GM12892 (cell line): Measurements from ENCODE around the gene ST7L.
A peak's percentile ranks its signal among the peaks of the same experiment; 100 is the strongest.
"Not testable (repeated sequence)": the region's sequence is repeated elsewhere in the genome, so short reads cannot be mapped to it uniquely, and the experiment has no call there.

Experiments
- DNase-seq: peaks from one replicate; pipeline ENCODE4 v3.0.0; 2011; ENCODE audit not compliant: insufficient read length
- FAIRE-seq: peaks from 2 replicates; lab custom pipeline; 2011; peaks lifted over from hg19 to GRCh38; lab: Jason Lieb, UNC
- POLR2A ChIP-seq: IDR thresholded peaks from 2 replicates; pipeline ENCODE4 v1.6.1; 2011; ENCODE audit warnings: low read depth, low read length, control low read depth
- POLR2AphosphoS5 ChIP-seq: IDR thresholded peaks from 2 replicates; pipeline ENCODE4 v1.6.1; 2011; ENCODE audit warnings: low read depth, low read length, control low read depth
- TAF1 ChIP-seq: IDR thresholded peaks from 2 replicates; pipeline ENCODE4 v1.6.1; 2011; ENCODE audit warnings: low read depth, mild to moderate bottlenecking, control low read depth, low read length, borderline replicate concordance

The ST7L gene

GRCh38 chr1:112634367-112634766, 15.4 kb upstream of the ST7L start:
- no peak for DNase-seq
- TF ChIP-seq POLR2AphosphoS5 (no peak), POLR2A (no peak)
- FAIRE-seq = no peak

DNA sequence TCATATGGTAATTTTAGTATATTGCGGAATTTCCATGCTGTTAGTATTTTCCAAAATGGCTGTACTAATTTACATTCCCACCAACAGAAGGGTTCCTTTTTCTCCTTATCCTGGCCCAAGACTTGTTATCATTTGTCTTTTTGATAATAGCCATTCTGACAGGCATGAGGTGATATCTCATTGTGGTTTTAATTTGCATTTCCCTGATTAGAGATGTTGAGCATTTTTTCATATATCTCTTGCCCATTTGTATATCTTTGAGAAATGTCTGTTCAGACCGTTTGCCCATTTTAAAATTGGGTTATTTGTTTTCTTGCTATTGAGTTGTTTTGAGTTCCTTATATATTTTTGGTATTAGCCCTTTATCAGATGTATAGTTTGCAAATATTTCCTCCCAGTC, 14.7 kb upstream of the ST7L start:
- TF ChIP-seq POLR2A (no peak), TAF1 (no peak), POLR2AphosphoS5 (no peak)
- DNase-seq = no peak
- no peak for FAIRE-seq

DNA sequence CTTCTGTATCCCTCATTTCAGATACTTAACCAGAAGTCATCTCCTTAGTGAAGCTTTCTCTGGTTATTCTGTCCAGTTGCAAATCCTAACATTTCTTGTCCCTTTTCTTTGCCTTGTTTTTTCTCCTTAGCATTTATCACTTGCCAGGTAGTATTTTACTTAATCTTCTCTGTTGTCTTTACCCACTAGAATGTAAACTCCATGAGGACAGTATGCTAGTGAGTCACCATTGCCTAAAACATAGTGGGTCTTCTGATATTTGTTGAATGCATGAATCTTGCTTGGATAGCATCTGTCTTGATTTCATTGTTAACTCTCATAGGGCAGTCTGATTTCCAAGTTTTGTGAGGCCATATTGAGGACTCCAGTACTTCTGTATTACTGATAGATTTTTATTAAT, 10.3 kb upstream of the ST7L start:
- FAIRE-seq (no peak), DNase-seq (no peak)
- TF ChIP-seq POLR2AphosphoS5 (no peak), TAF1 (no peak), POLR2A (no peak)

- TF ChIP-seq TAF1 (no peak), POLR2A (no peak), POLR2AphosphoS5 (no peak)
- DNase-seq (no peak), FAIRE-seq (peak; percentile 17)
These were observed 9.6 kb upstream of the ST7L start for GRCh38 chr1:112628516-112628915.

DNA sequence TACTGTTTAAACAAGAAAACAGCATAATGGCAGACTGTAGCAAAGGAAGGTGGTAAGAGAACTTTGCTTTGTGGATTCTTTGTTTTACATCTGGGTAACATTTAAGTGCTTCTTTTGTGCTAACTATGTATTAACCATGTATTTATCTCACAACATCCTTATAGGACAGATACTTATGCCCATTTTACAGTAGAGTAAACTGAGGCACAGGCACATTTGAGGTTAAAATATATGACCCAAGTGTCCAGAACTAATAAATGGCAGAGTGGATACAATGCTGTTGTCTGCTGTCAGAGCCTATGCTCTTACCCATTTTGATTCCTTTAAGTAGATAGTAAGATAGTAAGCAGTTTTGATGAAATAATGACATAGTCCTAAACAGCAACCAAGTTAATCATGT, 7.9 kb upstream of the ST7L start:
- FAIRE-seq = no peak
- TF ChIP-seq TAF1 (no peak), POLR2A (no peak), POLR2AphosphoS5 (no peak)
- no peak for DNase-seq

DNA sequence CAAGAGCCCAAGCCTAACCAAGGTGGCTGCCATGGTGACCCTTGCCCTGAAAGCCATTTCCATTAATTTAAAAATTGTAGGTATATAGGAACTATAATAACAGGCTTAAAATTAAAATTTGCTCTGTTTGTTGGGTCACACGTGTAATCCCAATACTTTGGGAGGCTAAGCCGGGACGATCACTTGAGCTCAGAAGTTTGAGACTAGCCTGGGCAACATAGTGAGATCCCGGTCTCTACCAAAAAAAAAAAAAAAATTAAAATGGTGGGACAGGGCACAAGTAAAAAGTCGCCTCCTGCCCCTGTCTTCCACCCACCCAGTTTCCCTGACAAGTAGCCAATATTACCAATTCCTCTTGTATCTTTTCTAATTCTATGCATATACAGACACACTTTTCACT, 7.3 kb upstream of the ST7L start:
- TF ChIP-seq POLR2A = no peak
- no peak for TF ChIP-seq TAF1
- no peak for TF ChIP-seq POLR2AphosphoS5
- FAIRE-seq (no peak), DNase-seq (no peak)

GRCh38 chr1:112625696-112626095, 6.8 kb upstream of the ST7L start:
- FAIRE-seq = peak; percentile 9
- DNase-seq = no peak
- TF ChIP-seq POLR2A (no peak), POLR2AphosphoS5 (no peak)

DNA sequence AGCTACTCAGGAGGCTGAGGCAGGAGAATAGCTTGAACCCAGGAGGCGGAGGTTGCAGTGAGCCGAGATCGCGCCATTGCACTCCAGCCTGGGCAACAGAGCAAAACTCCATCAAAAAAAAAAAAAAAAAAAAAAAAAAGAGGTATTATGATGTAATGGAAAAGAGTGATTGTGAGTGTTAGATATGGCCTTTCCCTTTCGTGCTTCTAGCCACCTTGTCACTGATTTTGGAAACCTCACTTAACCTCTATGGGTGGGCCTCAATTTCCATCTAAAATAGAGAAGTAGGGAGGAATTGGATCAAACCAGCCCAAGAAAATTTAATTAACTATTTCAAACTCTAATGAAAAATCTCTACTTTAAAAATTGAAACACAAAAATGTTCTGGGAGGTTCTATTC, 5.6 kb upstream of the ST7L start:
- not testable (repeated sequence) for DNase-seq, FAIRE-seq

- TF ChIP-seq TAF1 (no peak), POLR2A (no peak), POLR2AphosphoS5 (no peak)
- no peak for DNase-seq
- no peak for FAIRE-seq
These were observed 1.4 kb upstream of the ST7L start for GRCh38 chr1:112620377-112620695.

DNA sequence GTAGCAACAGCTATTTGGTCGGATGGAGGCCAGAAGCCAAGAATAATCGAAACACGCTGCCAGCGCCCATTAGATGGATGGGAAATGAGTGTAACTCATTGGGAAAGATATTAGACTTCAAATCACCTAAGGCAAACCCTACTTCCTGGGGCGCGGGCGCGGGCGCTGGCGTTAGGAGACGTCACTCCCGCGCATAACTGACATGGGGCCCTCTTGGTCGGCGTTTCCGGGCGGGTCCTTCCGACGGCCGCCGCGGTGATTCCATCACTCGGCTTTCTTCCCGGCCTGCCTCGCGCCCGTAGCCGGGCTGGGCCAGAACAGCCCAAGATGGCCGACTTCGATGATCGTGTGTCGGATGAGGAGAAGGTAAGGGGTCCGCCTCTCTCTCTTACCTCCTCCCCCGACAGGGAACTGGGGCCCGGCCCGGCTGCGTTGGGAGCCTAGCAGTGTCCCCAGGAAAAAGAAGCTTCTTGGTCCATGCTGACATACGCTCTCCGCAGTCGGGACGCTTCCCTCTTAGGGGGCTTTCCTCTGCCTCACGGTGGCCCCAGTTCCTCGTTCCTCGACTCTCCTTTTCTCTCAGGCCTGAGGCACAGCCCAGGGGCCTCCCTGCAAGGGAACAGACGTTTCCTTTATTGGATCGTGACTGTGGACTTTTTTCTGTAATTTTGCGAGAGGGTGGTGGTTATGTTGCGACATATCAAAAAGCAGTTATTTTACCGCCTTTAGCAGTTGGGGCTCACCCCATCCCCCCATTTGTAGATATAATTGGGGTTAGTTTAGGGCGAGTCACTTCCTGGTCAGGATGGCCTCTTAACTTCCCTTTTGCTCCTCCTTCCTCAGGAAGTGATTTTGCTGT, 806 bp upstream of the ST7L start, which contains the start of gene CAPZA1:
TSS of gene CAPZA1 (plus strand) at position 315 of the 859 bp plus-strand sequence. CDS start at position 328, 13 bp downstream.
- peak; percentile 69 for DNase-seq
- FAIRE-seq = peak; percentile 81
- peak; percentile 94 for TF ChIP-seq POLR2A
- peak; percentile 98 for TF ChIP-seq TAF1
- TF ChIP-seq POLR2AphosphoS5 = peak; percentile 81; the same call in 1 of the 2 replicates

DNA sequence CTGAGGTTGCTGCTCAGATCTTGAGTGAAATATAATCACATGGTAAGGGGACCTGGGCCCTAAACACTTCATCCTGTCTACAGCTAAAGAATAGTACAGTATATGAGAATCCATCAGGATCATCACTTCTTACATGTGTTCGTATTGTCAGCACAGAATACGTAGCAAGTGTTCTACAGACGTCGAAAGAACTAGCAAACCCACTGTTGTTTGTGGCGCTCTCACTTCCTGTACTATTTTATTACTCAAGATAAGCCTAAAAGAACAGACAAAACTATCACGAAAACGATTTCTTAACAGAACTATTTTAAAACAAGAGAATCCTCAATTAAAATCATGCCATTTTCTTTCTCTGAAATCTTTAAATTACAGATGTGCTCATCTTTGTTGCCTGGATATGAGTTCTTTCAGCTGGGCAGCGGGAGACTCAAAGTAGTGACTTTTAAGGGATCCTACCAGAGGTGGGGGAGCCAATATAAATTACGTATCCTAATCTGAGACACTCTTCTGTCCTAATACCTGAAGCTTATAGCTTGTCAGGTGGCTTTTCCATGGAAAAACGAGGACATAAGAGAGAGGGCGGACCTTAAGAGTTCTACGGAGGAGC, 724 bp downstream of the ST7L start:
- TF ChIP-seq POLR2A = no peak
- TF ChIP-seq TAF1 = no peak
- TF ChIP-seq POLR2AphosphoS5 = no peak
- DNase-seq (no peak), FAIRE-seq (peak; percentile 42)

DNA sequence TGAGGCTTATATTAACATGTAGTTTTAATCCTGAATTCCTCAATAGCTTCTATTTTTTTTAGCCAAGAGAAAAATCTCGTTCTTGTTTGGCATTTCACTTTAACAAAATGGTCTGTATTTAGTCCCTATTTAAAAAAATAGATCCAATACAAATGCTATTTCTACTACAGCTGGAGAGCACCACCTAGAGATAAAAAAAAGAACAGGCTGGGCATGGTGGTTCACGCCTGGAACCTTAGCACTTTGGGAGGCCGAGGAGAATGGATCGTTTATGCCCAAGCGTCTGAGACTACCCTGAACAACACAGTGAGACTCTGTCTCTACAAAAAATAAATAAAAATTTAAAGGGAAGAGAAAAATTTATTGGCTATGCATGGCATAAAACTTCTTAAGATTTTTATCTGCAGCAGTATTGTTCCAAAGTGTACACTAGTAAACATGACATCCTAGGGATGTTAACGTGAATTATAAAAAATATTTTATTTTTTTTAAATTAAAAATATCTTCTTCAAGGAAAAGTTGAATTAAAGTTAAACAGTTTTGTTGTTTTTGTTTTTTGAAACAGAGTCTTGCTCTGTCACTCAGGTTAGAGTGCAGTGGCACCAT, 4.4 kb downstream of the ST7L start:
- FAIRE-seq (no peak), DNase-seq (no peak)
- no peak for TF ChIP-seq POLR2A
